A549 treated with ZK216348 at 1 μM for 4 hours (cell line): ENCODE measurements around the gene BEND7. TPM values are rescaled to one million over a fixed set of nuclear protein-coding genes. Genes with fewer than 3 reads are reported as not detected.

Experiments used
- total RNA-seq: library from RNA; stranded (reverse); fragments of 200-300 nt; extraction: Qiagen RNA extraction; gene quantifications from 5 replicates; pipeline ENCODE4 v1.2.3, GENCODE V29; 2022; ENCODE audit warnings: low read depth

The BEND7 gene, protein sequence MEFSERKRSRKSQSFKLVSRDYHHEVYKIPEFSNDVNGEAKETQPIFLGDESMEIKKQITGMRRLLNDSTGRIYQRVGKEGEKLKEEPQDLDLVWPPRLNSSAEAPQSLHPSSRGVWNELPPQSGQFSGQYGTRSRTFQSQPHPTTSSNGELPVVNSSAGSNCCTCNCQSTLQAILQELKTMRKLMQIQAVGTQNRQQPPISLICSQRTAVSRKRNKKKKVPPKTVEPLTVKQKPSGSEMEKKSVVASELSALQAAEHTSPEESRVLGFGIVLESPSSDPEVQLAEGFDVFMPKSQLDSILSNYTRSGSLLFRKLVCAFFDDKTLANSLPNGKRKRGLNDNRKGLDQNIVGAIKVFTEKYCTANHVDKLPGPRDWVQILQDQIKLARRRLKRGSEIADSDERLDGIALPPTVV
- 9.5 to 14.3 TPM (median 10.6 TPM) in 5 replicates for total RNA-seq

DNA sequence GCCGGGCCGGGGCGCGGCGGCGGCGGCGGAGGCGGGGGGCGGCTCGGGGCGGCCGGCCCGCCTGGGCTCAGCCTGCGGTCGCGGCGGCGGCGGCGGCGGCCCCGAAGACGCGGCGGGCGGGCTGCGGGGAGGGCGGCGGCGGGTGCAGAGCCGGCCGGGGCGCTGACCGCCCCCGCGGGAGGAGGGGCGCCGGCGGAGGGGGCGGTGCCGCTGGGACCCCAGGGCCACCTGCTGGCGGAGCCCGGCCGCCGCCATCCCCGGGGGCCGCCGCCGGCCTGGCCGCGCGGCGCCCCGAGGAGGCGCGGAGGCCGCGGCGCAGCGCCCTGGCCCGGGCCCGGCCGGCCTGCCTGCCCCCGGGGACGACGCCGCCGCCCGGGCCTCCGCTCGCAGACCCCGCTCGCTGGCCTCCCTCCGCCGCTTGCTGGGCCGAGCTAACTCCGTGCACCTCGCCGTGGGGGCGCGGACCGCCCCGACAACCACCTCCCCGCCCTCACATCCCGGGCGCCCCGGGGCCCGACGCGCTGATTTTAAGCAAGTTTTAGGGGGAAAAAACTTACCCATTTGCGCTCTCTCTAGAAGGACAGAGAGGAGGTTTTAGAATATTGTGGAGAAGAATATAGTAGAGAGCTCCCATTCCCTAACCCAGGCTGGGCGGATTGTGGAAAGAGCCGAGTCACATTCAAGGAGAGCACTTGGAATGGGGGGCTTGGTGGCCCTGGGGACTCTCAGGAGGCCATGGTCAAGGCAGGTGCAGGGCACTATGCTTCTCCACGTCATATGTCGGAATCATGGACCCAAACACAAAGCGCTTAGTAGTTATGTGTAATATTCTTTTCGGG is at the start of gene BEND7:
TSS of gene BEND7 (minus strand) at position 140 of the 839 bp plus-strand sequence. CDS start 481 bp downstream, outside the sequence.

Other genes starting within 250 kb of the BEND7 start
- 30.4 to 36.7 TPM (median 32.0 TPM) in 5 replicates for gene PHYH, start 228.9 kb downstream of the BEND7 start, total RNA-seq
- 58.4 to 72.0 TPM (median 66.7 TPM) in 5 replicates for gene SEPHS1, start 180.7 kb downstream of the BEND7 start, total RNA-seq
- 19.1 to 31.2 TPM (median 20.3 TPM) in 5 replicates for gene PRPF18, start 58.0 kb upstream of the BEND7 start, total RNA-seq